GM18861 (cell line): ENCODE results near the gene ERC2.

Experiments
- ATAC-seq: cut with Tn5 transposase; IDR thresholded peaks from one replicate; pipeline ENCODE4 v1.9.1; 2021; ENCODE audit not compliant: unreplicated experiment

ERC2 gene

DNA sequence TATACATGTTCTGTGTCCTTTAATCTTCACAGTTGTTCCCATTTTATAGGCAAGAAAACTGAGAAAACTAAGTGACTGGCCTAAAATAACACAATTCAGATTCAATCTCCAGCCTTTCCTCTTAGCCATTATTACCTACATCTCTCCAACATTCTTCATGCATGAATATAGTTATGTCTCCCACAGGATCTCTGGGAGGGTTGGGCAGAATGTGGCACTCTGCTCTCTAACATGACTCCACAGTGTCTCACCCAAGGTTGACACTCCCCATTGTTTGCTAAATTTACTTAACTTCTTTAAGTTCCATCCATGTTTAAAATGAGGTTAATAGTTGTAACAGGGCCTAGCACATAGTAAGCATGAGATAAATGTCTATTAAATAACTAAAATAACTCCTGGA is 276.3 kb downstream of the ERC2 start:
- no peak for ATAC-seq

- no peak for ATAC-seq
Observed at GRCh38 chr3:56190771-56191305, 277.4 kb downstream of the ERC2 start.

GRCh38 chr3:56190130-56190529 is 278.1 kb downstream of the ERC2 start:
- ATAC-seq = no peak

DNA sequence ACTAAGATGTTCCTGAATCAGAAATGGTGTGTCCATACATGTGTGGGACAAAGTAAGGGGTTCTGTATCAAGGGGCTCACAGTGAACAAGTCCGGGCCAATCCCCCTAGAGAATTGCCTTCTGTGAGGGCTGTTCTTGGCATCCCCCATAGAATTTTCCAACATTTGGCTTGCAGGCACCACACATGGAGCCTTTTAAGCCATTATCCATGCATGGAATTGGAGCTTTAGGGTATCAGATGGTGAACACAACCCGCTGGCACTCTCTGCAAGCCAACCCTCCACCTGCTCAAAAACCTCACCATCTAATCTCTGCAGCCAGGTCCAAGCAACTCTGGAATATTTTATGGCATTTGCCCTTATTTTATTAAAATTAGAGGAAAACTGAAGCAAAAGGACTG is 278.7 kb downstream of the ERC2 start:
- no peak for ATAC-seq

- no peak for ATAC-seq
Observed at GRCh38 chr3:56188201-56188600, 280.1 kb downstream of the ERC2 start.

DNA sequence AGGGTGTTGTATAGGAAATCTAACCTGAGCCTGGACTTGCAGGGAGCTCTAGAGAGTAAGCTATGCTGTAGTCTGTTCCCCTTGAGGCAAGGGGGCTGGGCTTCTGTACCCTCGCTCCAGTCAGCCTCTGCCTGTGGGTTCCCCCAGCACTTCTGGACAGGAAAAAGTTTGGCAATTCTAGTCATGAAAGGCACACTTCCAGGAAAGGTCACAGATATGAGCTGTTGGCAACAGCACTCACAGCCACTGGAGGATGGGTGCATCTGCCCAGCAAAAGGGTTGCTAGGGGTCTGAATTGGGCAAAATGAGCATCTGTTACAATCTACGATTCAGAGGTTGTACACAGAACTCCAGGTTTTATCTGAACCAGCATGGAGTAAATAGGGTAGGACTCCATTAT is 281.2 kb downstream of the ERC2 start:
- no peak for ATAC-seq

- no peak for ATAC-seq
Observed at GRCh38 chr3:56185827-56186226, 282.4 kb downstream of the ERC2 start.

DNA sequence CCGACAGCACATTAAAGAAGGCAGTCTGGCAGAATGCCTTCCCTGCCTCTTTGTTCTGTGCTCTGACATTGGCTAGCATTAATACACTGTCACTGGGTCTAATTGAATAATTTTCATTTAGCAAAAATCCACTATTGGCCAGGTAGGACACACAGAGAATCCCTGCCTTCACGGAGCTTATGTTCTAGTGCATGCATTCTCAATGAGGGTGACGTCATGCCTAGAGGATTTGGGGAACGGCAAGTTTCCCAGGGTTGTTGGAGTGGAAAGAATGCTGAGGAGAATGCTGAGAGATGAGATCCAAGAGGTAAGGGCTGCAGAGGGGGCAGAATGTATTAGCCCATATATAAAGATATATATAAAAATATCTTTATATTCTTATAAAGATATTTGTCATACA is 284.7 kb downstream of the ERC2 start:
- ATAC-seq = no peak

DNA sequence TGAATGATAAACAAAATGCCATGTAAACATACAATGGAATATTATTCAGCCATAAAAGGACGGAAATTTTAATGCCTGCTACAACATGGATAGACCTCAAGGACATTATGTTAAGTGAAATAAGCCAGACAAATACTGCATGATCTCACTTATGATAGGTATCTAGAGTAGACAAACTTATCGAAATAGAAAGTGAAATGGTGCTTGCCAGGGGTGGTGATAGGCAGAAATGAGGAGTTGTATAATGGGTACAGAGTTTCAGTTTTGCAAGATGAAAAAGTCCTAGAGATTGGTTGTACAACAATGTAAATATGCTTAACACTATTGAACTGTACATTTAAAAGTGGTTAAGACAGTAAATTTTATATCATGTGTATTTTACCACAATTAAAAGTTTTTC is 287.8 kb downstream of the ERC2 start:
- no peak for ATAC-seq

- no peak for ATAC-seq
Observed at GRCh38 chr3:56173601-56174000, 294.7 kb downstream of the ERC2 start.

DNA sequence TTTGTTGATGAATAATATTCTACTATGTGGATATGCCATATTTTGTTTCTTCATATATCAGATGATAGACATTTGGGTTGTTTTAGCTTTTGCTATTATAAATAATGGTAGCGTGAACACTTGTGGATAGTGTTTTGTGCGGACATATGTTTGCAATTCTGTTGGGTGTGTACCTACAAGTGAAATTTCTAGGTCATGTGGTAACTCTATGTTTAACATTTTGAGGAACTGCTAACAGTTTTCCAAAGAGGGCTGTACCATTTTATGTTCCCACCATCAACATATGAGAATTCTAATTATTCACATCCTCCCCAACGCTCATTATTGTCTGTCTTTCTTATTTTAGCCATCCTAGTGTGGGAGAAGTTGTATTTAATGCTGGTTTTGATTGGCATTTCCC is 303.8 kb downstream of the ERC2 start:
- ATAC-seq = no peak

DNA sequence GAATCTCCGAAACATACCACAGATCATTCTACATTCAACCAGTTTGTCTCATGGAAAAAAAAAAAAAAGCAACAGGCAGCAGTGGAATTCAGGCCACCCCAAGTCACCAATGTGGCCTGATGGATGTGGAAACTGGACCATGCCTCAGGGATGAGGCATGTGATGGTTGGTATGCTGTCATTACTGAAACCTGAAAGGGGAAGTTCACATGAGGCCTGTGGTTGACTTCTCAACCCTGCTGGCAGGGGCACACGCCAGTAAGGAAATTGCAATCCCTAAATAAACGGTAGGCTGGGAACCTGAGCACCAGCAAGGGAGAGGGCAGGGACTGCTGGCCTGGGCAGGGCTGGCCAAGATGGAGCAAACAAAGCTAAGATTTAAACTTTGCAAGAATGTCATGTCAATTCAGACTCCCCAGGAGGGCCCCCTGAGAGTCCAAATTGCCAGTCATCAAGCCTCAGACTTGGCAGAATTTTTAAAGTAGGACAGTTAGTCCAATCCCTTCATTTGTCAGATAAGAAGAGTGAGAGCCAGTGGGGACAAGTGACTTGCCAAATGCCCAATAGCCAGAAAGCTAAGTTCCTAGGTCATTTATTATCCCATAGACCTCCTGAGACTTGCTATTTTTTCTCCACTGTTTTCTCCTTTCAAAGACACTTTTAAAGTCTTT is 310.4 kb downstream of the ERC2 start:
- peak; percentile 80 for ATAC-seq

- ATAC-seq = no peak
Observed at GRCh38 chr3:56154297-56154696, 314.0 kb downstream of the ERC2 start.

DNA sequence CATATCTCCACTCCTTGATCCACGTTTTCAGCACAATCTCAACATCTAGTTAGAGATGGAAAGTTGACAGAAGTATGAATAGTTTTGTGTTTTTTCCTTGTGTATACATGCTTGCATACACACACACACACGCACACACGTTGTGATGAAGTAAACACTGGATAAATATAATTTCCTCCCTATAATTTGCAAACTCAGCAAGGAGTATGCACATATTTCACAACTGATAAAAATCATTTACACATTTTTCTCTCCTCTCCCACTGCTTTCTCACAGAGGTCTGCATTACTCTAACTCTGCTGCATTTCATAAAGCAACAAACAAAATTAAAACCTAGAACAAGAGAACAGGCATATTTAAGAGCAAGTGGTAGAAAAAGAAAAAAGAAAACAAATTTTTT is 320.9 kb downstream of the ERC2 start:
- ATAC-seq = no peak

GRCh38 chr3:56145410-56145809 is 322.9 kb downstream of the ERC2 start:
- no peak for ATAC-seq

- ATAC-seq = no peak
Observed at GRCh38 chr3:56144805-56145204, 323.5 kb downstream of the ERC2 start.

- ATAC-seq = no peak
Observed at GRCh38 chr3:56137415-56137814, 330.9 kb downstream of the ERC2 start.

DNA sequence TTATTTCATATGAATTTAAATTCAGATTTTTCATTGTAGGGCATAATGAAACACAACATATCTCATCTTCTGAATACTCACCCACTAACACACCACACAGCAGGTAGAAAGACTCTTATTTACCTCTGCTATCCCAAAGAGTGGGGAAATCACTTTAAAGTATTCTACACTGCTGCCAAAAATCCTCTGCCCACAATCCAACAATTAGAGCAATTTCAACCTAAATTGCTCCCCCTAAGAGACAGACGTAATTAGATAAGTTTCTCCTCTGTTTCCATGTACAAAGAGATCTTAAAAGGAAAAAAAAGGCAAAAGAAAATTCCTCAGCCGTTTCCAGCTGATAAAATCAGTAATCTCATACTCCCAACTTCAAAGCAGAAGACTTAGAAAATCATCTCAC is 331.8 kb downstream of the ERC2 start:
- no peak for ATAC-seq

DNA sequence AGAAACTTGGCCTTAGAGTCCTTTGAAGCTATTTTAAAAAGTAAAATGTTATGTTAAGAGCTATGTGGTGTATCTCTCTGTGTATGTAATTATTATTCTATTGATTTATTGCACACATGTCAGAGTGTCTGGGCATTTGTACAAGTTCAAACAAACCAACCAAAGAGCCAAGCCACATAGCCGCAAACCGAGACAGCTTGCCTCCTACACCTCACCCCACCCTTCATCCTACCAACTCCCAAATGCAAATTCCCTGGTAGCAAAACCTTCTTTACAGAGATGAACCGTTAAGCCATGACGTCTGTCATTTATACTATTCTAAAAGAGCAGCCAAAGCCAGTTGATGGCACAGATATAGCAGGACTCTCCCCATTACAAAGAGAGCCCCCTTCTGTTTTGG is 332.3 kb downstream of the ERC2 start:
- ATAC-seq = no peak

GRCh38 chr3:56133423-56133822 is 334.8 kb downstream of the ERC2 start:
- ATAC-seq = no peak

GRCh38 chr3:56132762-56133161 is 335.5 kb downstream of the ERC2 start:
- no peak for ATAC-seq

- ATAC-seq = no peak
Observed at GRCh38 chr3:56131974-56132590, 336.2 kb downstream of the ERC2 start.

- ATAC-seq = no peak
Observed at GRCh38 chr3:56130036-56130435, 338.2 kb downstream of the ERC2 start.
